ENCODE results near the gene BANP.
"Not testable (repeated sequence)": the region's sequence is repeated elsewhere in the genome, so short reads cannot be mapped to it uniquely, and the experiment has no call there.

Gene BANP

DNA sequence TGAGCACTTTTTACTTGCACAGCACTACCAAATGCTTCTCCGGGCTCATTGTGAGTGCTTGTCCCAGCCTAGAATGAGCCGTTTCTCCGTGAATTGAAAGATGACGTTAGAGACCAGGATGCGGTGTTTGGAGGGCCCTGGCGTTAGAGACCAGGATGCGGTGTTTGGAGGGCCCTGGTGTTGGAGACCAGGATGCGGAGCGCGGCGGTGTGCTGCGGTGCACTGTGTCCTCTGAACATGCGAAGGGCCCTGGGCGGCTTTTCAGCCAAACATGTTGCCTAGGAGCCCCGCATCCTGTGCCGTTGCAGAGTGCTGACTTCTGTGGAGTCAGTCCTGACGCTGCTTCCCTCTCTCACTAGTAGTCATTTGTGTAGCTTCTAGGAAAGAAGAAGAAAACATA is 42.7 kb downstream of the BANP start:
- H3K27me3 ChIP-seq = no peaks in the 10 kb centered on the region
- H3K36me3 ChIP-seq = no peaks in the 10 kb centered on the region
- H3K9me3 ChIP-seq = no peaks in the 10 kb centered on the region
- H3K4me3 ChIP-seq (ENCODE audit: low read depth, low read length) = no peak overlapping the region
- TF ChIP-seq, protein P1, sequence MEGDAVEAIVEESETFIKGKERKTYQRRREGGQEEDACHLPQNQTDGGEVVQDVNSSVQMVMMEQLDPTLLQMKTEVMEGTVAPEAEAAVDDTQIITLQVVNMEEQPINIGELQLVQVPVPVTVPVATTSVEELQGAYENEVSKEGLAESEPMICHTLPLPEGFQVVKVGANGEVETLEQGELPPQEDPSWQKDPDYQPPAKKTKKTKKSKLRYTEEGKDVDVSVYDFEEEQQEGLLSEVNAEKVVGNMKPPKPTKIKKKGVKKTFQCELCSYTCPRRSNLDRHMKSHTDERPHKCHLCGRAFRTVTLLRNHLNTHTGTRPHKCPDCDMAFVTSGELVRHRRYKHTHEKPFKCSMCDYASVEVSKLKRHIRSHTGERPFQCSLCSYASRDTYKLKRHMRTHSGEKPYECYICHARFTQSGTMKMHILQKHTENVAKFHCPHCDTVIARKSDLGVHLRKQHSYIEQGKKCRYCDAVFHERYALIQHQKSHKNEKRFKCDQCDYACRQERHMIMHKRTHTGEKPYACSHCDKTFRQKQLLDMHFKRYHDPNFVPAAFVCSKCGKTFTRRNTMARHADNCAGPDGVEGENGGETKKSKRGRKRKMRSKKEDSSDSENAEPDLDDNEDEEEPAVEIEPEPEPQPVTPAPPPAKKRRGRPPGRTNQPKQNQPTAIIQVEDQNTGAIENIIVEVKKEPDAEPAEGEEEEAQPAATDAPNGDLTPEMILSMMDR (IDR thresholded peaks at IDR 0.05; ENCODE audit: low read depth, low read length) = no peak
- no peaks in the 10 kb centered on the region for H3K4me1 ChIP-seq
- no peak for DNase-seq

- Histone ChIP-seq H3K4me1 (no peaks in the 10 kb centered on the region), H3K4me3 (ENCODE audit: low read depth, low read length) (no peak overlapping the region), H3K9me3 (no peaks in the 10 kb centered on the region), H3K36me3 (no peaks in the 10 kb centered on the region), H3K27me3 (no peaks in the 10 kb centered on the region)
- no peak for DNase-seq
- TF ChIP-seq, protein P1 (IDR thresholded peaks at IDR 0.05; ENCODE audit: low read depth, low read length) = no peak
Measured at GRCh38 chr16:87995644-87996043, 44.4 kb downstream of the BANP start.

GRCh38 chr16:87996962-87997880 is 46.0 kb downstream of the BANP start:
- no peaks in the 10 kb centered on the region for H3K27me3 ChIP-seq
- no peaks in the 10 kb centered on the region for H3K36me3 ChIP-seq
- TF ChIP-seq, protein P1 (IDR thresholded peaks at IDR 0.05; ENCODE audit: low read depth, low read length) = no peak
- no peak overlapping the region for H3K4me3 ChIP-seq (ENCODE audit: low read depth, low read length)
- no peak for DNase-seq
- H3K4me1 ChIP-seq = no peaks in the 10 kb centered on the region
- no peaks in the 10 kb centered on the region for H3K9me3 ChIP-seq

GRCh38 chr16:87998184-87998793 is 47.1 kb downstream of the BANP start:
- H3K9me3 ChIP-seq; H3K4me1 ChIP-seq; H3K4me3 ChIP-seq (ENCODE audit: low read depth, low read length); DNase-seq; H3K27me3 ChIP-seq; H3K36me3 ChIP-seq: not testable (repeated sequence)

GRCh38 chr16:87998992-87999391 is 47.8 kb downstream of the BANP start:
- not testable (repeated sequence) for H3K36me3 ChIP-seq; H3K4me3 ChIP-seq (ENCODE audit: low read depth, low read length); H3K27me3 ChIP-seq; H3K4me1 ChIP-seq; DNase-seq; H3K9me3 ChIP-seq

- TF ChIP-seq, protein P1 (IDR thresholded peaks at IDR 0.05; ENCODE audit: low read depth, low read length) = no peak
- Histone ChIP-seq H3K4me3 (ENCODE audit: low read depth, low read length) (no peak overlapping the region), H3K36me3 (peaks cover 6% of the 10 kb centered on the region), H3K4me1 (no peaks in the 10 kb centered on the region), H3K27me3 (no peaks in the 10 kb centered on the region), H3K9me3 (no peaks in the 10 kb centered on the region)
- no peak for DNase-seq
Measured at GRCh38 chr16:88002211-88002610, 51.0 kb downstream of the BANP start.

- DNase-seq = no peak
- H3K4me1 ChIP-seq = no peaks in the 10 kb centered on the region
- H3K27me3 ChIP-seq = no peaks in the 10 kb centered on the region
- TF ChIP-seq, protein P1 (IDR thresholded peaks at IDR 0.05; ENCODE audit: low read depth, low read length) = no peak
- no peaks in the 10 kb centered on the region for H3K9me3 ChIP-seq
- H3K36me3 ChIP-seq = peaks cover 10% of the 10 kb centered on the region
- no peak overlapping the region for H3K4me3 ChIP-seq (ENCODE audit: low read depth, low read length)
Measured at GRCh38 chr16:88002749-88003148, 51.5 kb downstream of the BANP start.
